Measurements from ENCODE around the gene NLGN4X.

The NLGN4X gene

DNA sequence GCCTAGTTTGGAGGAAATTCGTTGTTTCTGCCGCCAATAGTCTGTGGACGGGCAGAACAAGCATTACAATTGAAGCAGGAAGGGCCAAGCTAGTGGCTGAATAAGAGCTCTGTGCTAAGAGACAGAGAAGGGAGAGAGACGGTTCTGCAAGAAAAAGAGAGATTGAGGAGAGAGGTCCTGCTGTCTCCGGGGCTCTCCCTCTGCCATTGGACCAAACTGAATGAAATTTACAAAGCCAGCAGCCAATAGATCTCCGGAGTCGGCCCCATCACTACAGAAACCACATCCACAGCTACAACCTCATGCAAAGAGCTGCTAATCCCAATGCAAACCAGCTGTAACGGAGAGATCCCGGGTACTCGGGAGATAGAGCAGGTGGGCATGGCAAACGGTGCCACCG lies at the start of gene NLGN4X:
TSS of gene NLGN4X (minus strand) at position 148 of the 400 bp plus-strand sequence. CDS start 77,401 bp downstream, outside the sequence.
- H3K4me3 ChIP-seq (ENCODE audit: low read depth, low read length), result no peak within 1 kb of the TSS
- TF ChIP-seq CTCF (IDR thresholded peaks at IDR 0.05; ENCODE audit: low read depth, low read length, missing control alignments), result no peak
- DNase-seq (ENCODE audit: low read depth), result no peak

- DNase-seq (ENCODE audit: low read depth), result no peak
- TF ChIP-seq CTCF (IDR thresholded peaks at IDR 0.05; ENCODE audit: low read depth, low read length, missing control alignments), result no peak
- H3K4me3 ChIP-seq (ENCODE audit: low read depth, low read length), result no peak overlapping the region
Observed at GRCh38 chrX:6266041-6266440, 37.4 kb upstream of the NLGN4X start.

GRCh38 chrX:6262959-6263358 lies 34.3 kb upstream of the NLGN4X start:
- TF ChIP-seq CTCF (IDR thresholded peaks at IDR 0.05; ENCODE audit: low read depth, low read length, missing control alignments), result no peak
- H3K4me3 ChIP-seq (ENCODE audit: low read depth, low read length), result no peak overlapping the region
- DNase-seq (ENCODE audit: low read depth), result no peak

DNA sequence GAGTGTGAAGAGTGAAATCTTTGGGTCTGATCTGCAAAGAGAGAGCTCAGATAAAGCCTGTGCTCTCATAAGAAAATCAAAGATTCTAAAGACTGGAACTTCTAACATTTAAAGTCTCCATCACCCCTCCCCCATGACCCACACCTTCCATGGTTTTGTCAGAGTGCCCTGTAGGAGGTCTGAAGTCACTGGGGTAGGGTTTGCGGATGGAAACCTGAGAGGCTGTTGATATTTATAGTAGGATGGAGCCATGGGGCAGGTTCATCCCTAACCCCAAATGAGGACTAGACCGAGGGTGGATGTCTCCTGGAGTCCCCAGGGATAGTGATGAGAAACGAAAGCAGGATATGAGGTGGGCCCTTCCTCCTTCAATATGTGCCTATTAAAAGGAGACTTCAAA lies 28.4 kb upstream of the NLGN4X start:
- no peak for DNase-seq (ENCODE audit: low read depth)
- H3K4me3 ChIP-seq (ENCODE audit: low read depth, low read length), result no peak overlapping the region
- TF ChIP-seq CTCF (IDR thresholded peaks at IDR 0.05; ENCODE audit: low read depth, low read length, missing control alignments), result no peak

DNA sequence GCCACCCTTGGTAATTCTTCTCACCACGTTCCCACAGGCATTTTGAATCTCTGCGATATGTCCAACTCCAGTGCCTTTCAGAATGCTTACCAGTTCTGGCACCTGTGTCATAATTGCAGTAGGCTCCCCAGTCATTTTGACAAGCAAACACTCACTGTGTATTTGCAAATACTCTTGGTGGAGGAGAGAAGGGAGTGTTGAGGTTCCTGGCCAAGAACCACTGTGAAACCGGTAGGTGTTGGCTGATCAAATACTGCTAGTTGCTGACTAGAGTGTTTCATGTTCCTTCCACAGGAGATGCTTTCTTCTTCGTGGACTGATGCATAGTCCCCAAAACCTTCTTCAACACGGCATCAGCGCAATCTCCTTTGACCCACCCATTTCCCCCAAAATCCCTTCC lies 16.0 kb upstream of the NLGN4X start:
- no peak for TF ChIP-seq CTCF (IDR thresholded peaks at IDR 0.05; ENCODE audit: low read depth, low read length, missing control alignments)
- DNase-seq (ENCODE audit: low read depth), result no peak

GRCh38 chrX:6238576-6238975 lies 9.9 kb upstream of the NLGN4X start:
- H3K4me3 ChIP-seq (ENCODE audit: low read depth, low read length), result no peak overlapping the region
- no peak for DNase-seq (ENCODE audit: low read depth)
- no peak for TF ChIP-seq CTCF (IDR thresholded peaks at IDR 0.05; ENCODE audit: low read depth, low read length, missing control alignments)

More for the DNA sequence above, 16.0 kb upstream of the NLGN4X start:
- no peak overlapping the region for H3K4me3 ChIP-seq (ENCODE audit: low read depth, low read length)

DNA sequence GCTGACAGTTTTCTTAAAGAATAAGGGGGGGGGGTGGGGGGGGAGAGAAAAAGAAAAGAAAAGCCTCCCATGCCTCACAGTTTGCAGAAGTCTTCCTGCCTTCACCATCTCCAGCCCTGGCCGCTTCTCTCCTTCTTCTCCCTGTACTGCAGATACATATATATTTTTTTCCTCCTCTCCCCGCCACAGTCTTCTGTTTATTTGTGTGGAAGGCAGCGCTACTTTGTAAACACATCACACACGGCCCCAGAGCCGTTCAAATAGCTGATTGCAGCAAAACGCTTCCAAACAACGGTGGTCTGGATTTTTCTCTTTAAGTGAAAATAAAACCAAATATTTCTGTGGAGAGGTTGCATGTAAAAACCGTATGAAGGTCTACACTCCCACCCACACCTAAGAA lies 732 bp downstream of the NLGN4X start:
- no peak for TF ChIP-seq CTCF (IDR thresholded peaks at IDR 0.05; ENCODE audit: low read depth, low read length, missing control alignments)
- DNase-seq (ENCODE audit: low read depth), result no peak
- H3K4me3 ChIP-seq (ENCODE audit: low read depth, low read length), result no peak overlapping the region

Data from GM12864 (cell line).